Spleen (tissue), 11 donors: ENCODE results near the gene RBP4. TPM values are rescaled to one million over a fixed set of nuclear protein-coding genes. Genes with fewer than 3 reads are reported as not detected.

Experiments used
- DNase-seq: peaks from one replicate; pipeline ENCODE4 v3.0.0-alpha.2; 2020
- H3K27ac ChIP-seq, 8 donors: fragments of 200-600 bp; sonication (generic) in 7 of 8; 1 replicate in 4 of 8; 2 replicates in 4 of 8; pipeline versions ENCODE4 v1.5.0 to v1.8.0; 2016 to 2021; ENCODE audit warnings: inconsistent platforms in 4 of 8, mild to moderate bottlenecking in 4 of 8, moderate library complexity in 1 of 8
- H3K27me3 ChIP-seq, 7 donors: fragments of 200-600 bp; sonication (generic) in 6 of 7; replicated peaks in 1 of 7; 1 replicate in 4 of 7; 2 replicates in 3 of 7; pipeline versions ENCODE4 v1.5.0 to v1.8.0; 2016 to 2021; ENCODE audit warnings: inconsistent platforms in 3 of 7, mild to moderate bottlenecking in 1 of 7
- H3K36me3 ChIP-seq, 6 donors: fragments of 200-600 bp; sonication (generic) in 5 of 6; 1 replicate in 4 of 6; 2 replicates in 2 of 6; pipeline versions ENCODE4 v1.5.0 to v1.8.0; 2016 to 2021; ENCODE audit warnings: inconsistent platforms in 2 of 6
- H3K4me1 ChIP-seq, 6 donors: fragments of 200-600 bp; sonication (generic) in 5 of 6; 1 replicate in 3 of 6; 2 replicates in 3 of 6; pipeline versions ENCODE4 v1.5.0 to v1.8.0; 2016 to 2021; ENCODE audit warnings: inconsistent platforms in 3 of 6
- H3K4me3 ChIP-seq, 8 donors: fragments of 200-600 bp; sonication (generic) in 7 of 8; 1 replicate in 4 of 8; 2 replicates in 4 of 8; pipeline versions ENCODE4 v1.5.0 to v1.8.0; 2016 to 2021; ENCODE audit warnings: inconsistent platforms in 4 of 8, mild to moderate bottlenecking in 4 of 8, moderate library complexity in 2 of 8
- H3K9me3 ChIP-seq, 8 donors: fragments of 200-600 bp; sonication (generic) in 7 of 8; 1 replicate in 4 of 8; 2 replicates in 4 of 8; pipeline versions ENCODE4 v1.5.0 to v1.8.0; 2016 to 2021; ENCODE audit warnings: inconsistent platforms in 4 of 8
- POLR2A ChIP-seq, 3 donors: fragments of 450-650 bp; IDR thresholded peaks; one replicate each; pipeline ENCODE4 v1.5.1; 2017; ENCODE audit warnings: antibody characterized with exemption in 3 of 3, mild to moderate bottlenecking in 1 of 3
- POLR2AphosphoS5 ChIP-seq, 3 donors: sonication (generic); formaldehyde crosslinking; IDR thresholded peaks; one replicate each; pipeline ENCODE4 v1.5.1; 2017; ENCODE audit warnings: antibody characterized with exemption in 3 of 3
- WGBS, 5 donors: extraction: QIAGEN DNeasy Blood & Tissue Kit in 3 of 5; methylation state at CpG; one replicate each; pipeline versions ENCODE4 v1.1.5 to v1.1.7; 2013 to 2018; 5-methylcytosine and 5-hydroxymethylcytosine counted together
- intact Hi-C: fragments of 100-400 bp; cut with DNase I; formaldehyde crosslinking; loops from one replicate; pipeline ENCODE4 v1.15.0; 2023; ENCODE audit warnings: low total_unique reads
- polyA plus RNA-seq, 3 donors: library from polyadenylated mRNA; stranded (reverse); fragments of 200-250 nt; gene quantifications; one replicate each; pipeline ENCODE4 v1.2.1, GENCODE V29; 2013
- total RNA-seq, 7 donors: library from RNA; depleted of rRNA in 3 of 7; stranded (reverse); fragments of >200 nt in 3 of 7; fragmentation: NEBNext Ultra II Directional in 4 of 7; extraction: Animal tissue kit (Norgen Biotek cat#: 25700) in 4 of 7; gene quantifications; one replicate each; pipeline versions ENCODE4 v1.1.0 to v1.2.1, GENCODE V29; 2016 to 2021
- TF ChIP-seq, protein P1 (sequence below), 11 experiments: fragments of 200-600 bp in 7 of 11; fragments of 450-650 bp in 4 of 11; sonication (generic) in 4 of 11; IDR thresholded peaks in 8 of 11; conservative IDR thresholded peaks in 3 of 11; 1 replicate in 7 of 11; 2 replicates in 4 of 11; pipeline versions ENCODE4 v1.4.0 to v1.8.0; 2016 to 2021; ENCODE audit warnings: antibody characterized with exemption in 11 of 11, inconsistent platforms in 4 of 11, mild to moderate bottlenecking in 1 of 11
- donor health status: healthy with polysubstance abuse.
- donor health status: DM: no; HTN: no; CAD: no; lungs with moderate emphysema.
- donor health status: DM: no; HTN: no; CAD: no.
- donor health status: Bipolar disorder and iron deficiency.
- donor health status: healthy.
- donor health status: DM: no; HTN: no; CAD: no.
- donor health status: DM: yes; HTN: yes; CAD: no.

Gene RBP4
- total and polyA plus RNA-seq, 10 donors: 0.20 to 1.3 (median 0.26) TPM; not detected in 6

DNA sequence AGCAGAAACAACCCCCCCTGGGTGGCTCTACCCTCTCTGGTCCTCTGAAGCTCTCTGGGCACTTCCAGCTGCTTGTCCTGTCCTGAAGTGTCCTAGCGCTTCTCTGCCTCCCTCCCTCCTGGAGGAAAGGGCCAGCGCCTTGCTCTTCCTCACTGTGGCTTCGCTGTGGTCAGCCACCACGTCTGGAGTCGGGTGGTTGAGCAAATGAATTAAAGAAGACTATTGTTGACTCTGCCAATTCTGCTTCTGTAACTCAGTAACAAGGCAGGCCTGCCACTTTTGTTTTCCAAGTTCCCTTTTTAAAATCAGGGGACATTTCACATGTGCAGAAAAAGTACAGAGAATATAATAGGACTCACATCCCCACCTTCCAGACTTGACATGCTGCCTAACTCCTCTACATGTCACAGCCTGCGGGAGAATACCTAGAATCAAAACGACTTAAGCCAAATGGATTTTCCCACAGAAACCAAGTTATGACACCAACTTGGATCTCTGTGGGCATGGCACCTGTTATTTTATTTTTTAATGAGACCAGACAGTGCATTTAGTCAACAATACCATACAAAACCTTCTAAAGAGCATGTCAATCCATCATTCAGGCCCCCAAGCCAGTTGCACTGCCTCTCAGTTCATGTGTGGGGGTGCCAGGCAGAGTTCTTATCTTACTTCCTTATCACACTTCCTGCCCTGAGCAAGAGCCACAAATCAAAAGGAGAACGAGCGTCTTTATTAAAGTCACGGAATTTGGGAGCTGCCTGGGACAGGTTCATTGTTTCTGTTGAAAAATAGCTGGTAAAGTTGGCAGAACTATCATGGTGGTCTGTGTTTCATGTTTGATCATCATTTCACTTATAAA is 27.8 kb downstream of the RBP4 start:
- no peak for DNase-seq
- Histone ChIP-seq H3K27me3 (peaks cover 0 to 53% (median 16%) of the 10 kb centered on the region in 7 donors), H3K9me3 (no peaks in the 10 kb centered on the region), H3K4me1 (peaks cover 0 to 19% (median 12%) of the 10 kb centered on the region in 6 donors), H3K36me3 (no peaks in the 10 kb centered on the region), H3K27ac (no peak overlapping the region), H3K4me3 (no peak overlapping the region)
- intact Hi-C loops: no loop called here
- WGBS, 5 donors: 14 to 23% (median 18%) methylated on average over 10 of the region's 10 CpGs
- TF ChIP-seq POLR2A (IDR thresholded peaks at IDR 0.05): no peak
- TF ChIP-seq, protein P1, sequence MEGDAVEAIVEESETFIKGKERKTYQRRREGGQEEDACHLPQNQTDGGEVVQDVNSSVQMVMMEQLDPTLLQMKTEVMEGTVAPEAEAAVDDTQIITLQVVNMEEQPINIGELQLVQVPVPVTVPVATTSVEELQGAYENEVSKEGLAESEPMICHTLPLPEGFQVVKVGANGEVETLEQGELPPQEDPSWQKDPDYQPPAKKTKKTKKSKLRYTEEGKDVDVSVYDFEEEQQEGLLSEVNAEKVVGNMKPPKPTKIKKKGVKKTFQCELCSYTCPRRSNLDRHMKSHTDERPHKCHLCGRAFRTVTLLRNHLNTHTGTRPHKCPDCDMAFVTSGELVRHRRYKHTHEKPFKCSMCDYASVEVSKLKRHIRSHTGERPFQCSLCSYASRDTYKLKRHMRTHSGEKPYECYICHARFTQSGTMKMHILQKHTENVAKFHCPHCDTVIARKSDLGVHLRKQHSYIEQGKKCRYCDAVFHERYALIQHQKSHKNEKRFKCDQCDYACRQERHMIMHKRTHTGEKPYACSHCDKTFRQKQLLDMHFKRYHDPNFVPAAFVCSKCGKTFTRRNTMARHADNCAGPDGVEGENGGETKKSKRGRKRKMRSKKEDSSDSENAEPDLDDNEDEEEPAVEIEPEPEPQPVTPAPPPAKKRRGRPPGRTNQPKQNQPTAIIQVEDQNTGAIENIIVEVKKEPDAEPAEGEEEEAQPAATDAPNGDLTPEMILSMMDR (IDR thresholded peaks at IDR 0.05 in 8 of 11, conservative IDR thresholded peaks at IDR 0.05 in 3 of 11): no peak

DNA sequence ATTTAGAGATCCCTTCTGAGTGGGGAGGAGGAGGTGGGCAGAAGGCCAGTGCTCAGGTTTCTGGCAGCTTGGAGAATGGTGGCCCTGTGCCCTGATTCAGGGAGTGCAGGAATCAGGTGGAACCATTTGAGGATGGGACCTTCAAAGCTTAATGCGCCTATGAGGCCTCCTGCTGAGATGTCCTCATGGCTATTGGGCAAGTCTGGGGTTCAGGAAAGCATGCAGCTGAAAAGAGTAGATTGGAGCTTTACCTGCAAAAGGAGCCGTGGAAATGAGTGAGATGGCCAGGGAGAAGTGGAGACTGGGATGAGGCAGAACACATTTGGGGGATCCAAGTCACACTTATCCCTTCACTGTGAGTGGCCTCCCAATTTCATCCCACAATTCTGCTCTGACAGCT is 28.4 kb downstream of the RBP4 start:
- peaks cover 0 to 26% (median 14%) of the 10 kb centered on the region in 6 donors for H3K4me1 ChIP-seq
- intact Hi-C loops: no loop called here
- no peaks in the 10 kb centered on the region for H3K9me3 ChIP-seq
- H3K4me3 ChIP-seq: no peak overlapping the region
- no peak overlapping the region for H3K27ac ChIP-seq
- WGBS, 5 donors: 40 to 90% (median 63%) methylated on average over 2 of the region's 2 CpGs
- H3K27me3 ChIP-seq: peaks cover 0 to 56% (median 23%) of the 10 kb centered on the region in 7 donors
- DNase-seq: no peak
- H3K36me3 ChIP-seq: no peaks in the 10 kb centered on the region
- TF ChIP-seq POLR2A (IDR thresholded peaks at IDR 0.05): no peak
- TF ChIP-seq, protein P1 (IDR thresholded peaks at IDR 0.05 in 8 of 11, conservative IDR thresholded peaks at IDR 0.05 in 3 of 11): no peak
- TF ChIP-seq POLR2AphosphoS5 (IDR thresholded peaks at IDR 0.05): no peak

DNA sequence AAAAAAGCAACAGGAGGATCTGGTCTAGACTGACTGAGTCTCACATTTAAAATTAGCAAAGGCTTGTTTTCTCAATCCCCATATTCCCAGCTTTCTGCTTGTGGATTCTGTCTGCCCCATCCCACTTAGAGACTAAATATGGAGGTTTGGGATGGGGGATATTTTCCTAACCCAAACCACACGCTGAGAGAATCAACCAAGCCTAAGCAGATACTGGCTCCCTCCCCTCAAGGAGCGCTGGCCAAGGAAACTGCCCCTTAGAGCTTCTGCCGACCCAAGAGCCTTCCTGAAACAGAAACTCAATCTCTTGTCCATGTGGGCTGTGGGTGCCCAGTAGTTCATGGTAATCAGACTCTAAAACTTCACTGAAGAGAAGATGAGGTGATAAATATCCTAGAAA is 30.7 kb downstream of the RBP4 start:
- TF ChIP-seq, protein P1 (IDR thresholded peaks at IDR 0.05 in 8 of 11, conservative IDR thresholded peaks at IDR 0.05 in 3 of 11): no peak
- TF ChIP-seq POLR2AphosphoS5 (IDR thresholded peaks at IDR 0.05) (no peak), POLR2A (IDR thresholded peaks at IDR 0.05) (no peak)
- no peak for DNase-seq
- no peak overlapping the region for H3K4me3 ChIP-seq
- no peaks in the 10 kb centered on the region for H3K36me3 ChIP-seq
- H3K27ac ChIP-seq: no peak overlapping the region
- H3K27me3 ChIP-seq: peaks cover 0 to 78% (median 40%) of the 10 kb centered on the region in 7 donors
- H3K9me3 ChIP-seq: no peaks in the 10 kb centered on the region
- peaks cover 3 to 47% (median 27%) of the 10 kb centered on the region in 6 donors for H3K4me1 ChIP-seq
- intact Hi-C loops: no loop called here
- WGBS, 5 donors: 68 to 79% (median 75%) methylated on average over 3 of the region's 3 CpGs

DNA sequence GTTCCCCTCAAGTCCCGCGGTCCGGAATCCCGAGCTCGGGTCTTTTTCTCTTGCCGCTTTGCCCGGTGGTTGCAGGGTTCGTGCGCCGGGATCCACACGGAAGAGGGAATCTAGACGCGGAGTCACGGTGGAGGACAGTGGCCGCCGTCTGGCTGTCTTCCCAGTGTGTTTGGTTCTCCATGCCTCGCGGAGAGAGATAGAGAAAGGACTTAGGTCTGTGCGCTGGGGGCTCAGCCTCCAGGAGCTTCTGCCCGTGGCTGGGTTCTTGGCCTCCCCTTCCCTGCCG is 33.0 kb downstream of the RBP4 start:
- H3K4me1 ChIP-seq: peaks cover 3 to 38% (median 17%) of the 10 kb centered on the region in 6 donors
- no peaks in the 10 kb centered on the region for H3K9me3 ChIP-seq
- no peak for TF ChIP-seq POLR2AphosphoS5 (IDR thresholded peaks at IDR 0.05)
- no peak for TF ChIP-seq POLR2A (IDR thresholded peaks at IDR 0.05)
- TF ChIP-seq, protein P1 (IDR thresholded peaks at IDR 0.05 in 8 of 11, conservative IDR thresholded peaks at IDR 0.05 in 3 of 11): no peak
- no peak for DNase-seq
- H3K4me3 ChIP-seq: no peak overlapping the region
- H3K36me3 ChIP-seq: no peaks in the 10 kb centered on the region
- 15 to 22% (median 16%) methylated on average over 18 to 21 of the region's 21 CpGs for WGBS, 5 donors
- peaks cover 0 to 87% (median 40%) of the 10 kb centered on the region in 7 donors for H3K27me3 ChIP-seq
- intact Hi-C loops: no loop called here
- H3K27ac ChIP-seq: no peak overlapping the region
